Fibroblast of the aortic adventitia (primary cell): ENCODE results near the gene CCDC192. TPM values are rescaled to one million over a fixed set of nuclear protein-coding genes. Genes with fewer than 3 reads are reported as not detected.
A peak's percentile ranks its signal among the peaks of the same experiment; 100 is the strongest.

Source experiments
- DNase-seq: peaks from one replicate; pipeline ENCODE4 v3.0.0-alpha.2; 2010; ENCODE audit warnings: low read depth
- H3K4me3 ChIP-seq: 2 replicates; pipeline ENCODE4 v1.5.1; 2011; ENCODE audit warnings: low read depth, mild to moderate bottlenecking, control low read depth, low read length, moderate library complexity
- CTCF ChIP-seq: IDR thresholded peaks from 2 replicates; pipeline ENCODE4 v1.5.1; 2011; ENCODE audit warnings: mild to moderate bottlenecking, low read length, control low read depth, inconsistent platforms; ENCODE audit not compliant: insufficient read depth
- total RNA-seq: library from RNA; depleted of rRNA; stranded (reverse); fragments of >200 nt; gene quantifications from 2 replicates; pipeline ENCODE4 v1.2.3, GENCODE V29; 2012; ENCODE audit warnings: low replicate concordance

Gene CCDC192
- total RNA-seq, 1 donor: not detected

GRCh38 chr5:127893232-127893631, 190.0 kb downstream of the CCDC192 start:
- TF ChIP-seq CTCF: no peak
- no peak for DNase-seq
- H3K4me3 ChIP-seq: no peak overlapping the region

GRCh38 chr5:127894461-127894860, 191.3 kb downstream of the CCDC192 start:
- TF ChIP-seq CTCF: no peak

GRCh38 chr5:127898551-127899213, 195.5 kb downstream of the CCDC192 start:
- no peak for TF ChIP-seq CTCF
- peak; percentile 47 for DNase-seq
- no peak overlapping the region for H3K4me3 ChIP-seq

More at GRCh38 chr5:127894461-127894860, 191.3 kb downstream of the CCDC192 start:
- no peak overlapping the region for H3K4me3 ChIP-seq
- DNase-seq: no peak

- peak; percentile 15 for DNase-seq
- H3K4me3 ChIP-seq: no peak overlapping the region
- TF ChIP-seq CTCF: no peak
Measured at GRCh38 chr5:127899214-127899610, 196.0 kb downstream of the CCDC192 start.

GRCh38 chr5:127906562-127907204, 203.5 kb downstream of the CCDC192 start:
- DNase-seq: no peak
- TF ChIP-seq CTCF: no peak
- H3K4me3 ChIP-seq: no peak overlapping the region

- no peak for DNase-seq
- H3K4me3 ChIP-seq: no peak overlapping the region
Measured at GRCh38 chr5:127907907-127908306, 204.7 kb downstream of the CCDC192 start.

More at GRCh38 chr5:127907907-127908306, 204.7 kb downstream of the CCDC192 start:
- TF ChIP-seq CTCF: no peak
